ENCODE measurements around the gene MIPOL1. TPM values are rescaled to one million over a fixed set of nuclear protein-coding genes. Genes with fewer than 3 reads are reported as not detected.

The MIPOL1 gene
- total and polyA plus RNA-seq, 2 of the 13 experiments (the other 11 are each of a cell fraction or from before 2014, with no cell fraction given), result 8.6 to 34.2 TPM

DNA sequence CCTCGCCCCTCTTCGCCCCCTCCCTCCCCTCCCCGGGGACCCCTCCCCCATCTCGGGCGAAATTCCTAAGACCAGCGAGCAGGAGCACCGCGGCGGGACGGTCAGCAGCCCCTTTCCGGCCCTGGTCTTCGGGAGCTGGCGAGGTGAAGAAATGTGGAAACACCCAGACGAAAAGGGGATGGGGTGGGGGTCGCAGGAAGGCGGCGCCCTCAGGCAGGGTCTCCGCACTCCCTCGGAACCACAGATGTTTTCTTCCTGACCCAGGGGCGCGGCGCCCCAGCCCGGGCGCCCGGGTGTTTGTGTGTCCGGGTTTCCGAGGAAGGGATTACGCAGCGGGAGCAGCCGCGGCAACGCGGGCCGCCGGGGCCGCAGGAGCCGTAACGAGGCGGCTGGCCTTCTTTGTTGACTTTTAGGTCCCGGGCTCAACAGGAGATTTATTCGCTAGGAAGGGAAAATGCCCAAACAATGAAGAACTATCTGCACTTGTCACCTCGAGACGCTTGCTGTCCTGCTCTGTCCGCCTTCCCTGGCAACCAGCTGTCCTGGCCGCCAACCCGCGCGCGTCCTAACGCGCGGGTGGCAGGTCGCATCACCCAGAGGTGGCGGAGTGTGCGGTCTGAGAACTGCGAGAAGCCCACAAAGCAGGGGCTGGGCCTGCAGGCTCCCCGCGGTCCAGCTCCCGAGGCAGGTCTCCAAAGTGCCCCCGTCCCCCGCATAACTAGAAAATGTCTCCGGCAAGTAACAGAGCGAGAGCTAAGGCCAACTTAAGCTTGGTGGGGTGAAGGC is 390.3 kb downstream of the MIPOL1 start (continued):
- TF ChIP-seq, protein P1, sequence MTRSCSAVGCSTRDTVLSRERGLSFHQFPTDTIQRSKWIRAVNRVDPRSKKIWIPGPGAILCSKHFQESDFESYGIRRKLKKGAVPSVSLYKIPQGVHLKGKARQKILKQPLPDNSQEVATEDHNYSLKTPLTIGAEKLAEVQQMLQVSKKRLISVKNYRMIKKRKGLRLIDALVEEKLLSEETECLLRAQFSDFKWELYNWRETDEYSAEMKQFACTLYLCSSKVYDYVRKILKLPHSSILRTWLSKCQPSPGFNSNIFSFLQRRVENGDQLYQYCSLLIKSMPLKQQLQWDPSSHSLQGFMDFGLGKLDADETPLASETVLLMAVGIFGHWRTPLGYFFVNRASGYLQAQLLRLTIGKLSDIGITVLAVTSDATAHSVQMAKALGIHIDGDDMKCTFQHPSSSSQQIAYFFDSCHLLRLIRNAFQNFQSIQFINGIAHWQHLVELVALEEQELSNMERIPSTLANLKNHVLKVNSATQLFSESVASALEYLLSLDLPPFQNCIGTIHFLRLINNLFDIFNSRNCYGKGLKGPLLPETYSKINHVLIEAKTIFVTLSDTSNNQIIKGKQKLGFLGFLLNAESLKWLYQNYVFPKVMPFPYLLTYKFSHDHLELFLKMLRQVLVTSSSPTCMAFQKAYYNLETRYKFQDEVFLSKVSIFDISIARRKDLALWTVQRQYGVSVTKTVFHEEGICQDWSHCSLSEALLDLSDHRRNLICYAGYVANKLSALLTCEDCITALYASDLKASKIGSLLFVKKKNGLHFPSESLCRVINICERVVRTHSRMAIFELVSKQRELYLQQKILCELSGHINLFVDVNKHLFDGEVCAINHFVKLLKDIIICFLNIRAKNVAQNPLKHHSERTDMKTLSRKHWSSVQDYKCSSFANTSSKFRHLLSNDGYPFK (CRISPR knock-in tag; IDR thresholded peaks at IDR 0.05; ENCODE audit: borderline replicate concordance), result peak; percentile 84
- TF ChIP-seq PAWR (CRISPR knock-in tag; IDR thresholded peaks at IDR 0.05; ENCODE audit: borderline replicate concordance) (no peak), KLF9 (CRISPR knock-in tag; IDR thresholded peaks at IDR 0.05; ENCODE audit: low read depth) (peak; percentile 47; the same call in 1 of the 2 replicates), ZSCAN21 (CRISPR knock-in tag; IDR thresholded peaks at IDR 0.05; ENCODE audit: borderline replicate concordance) (peak; percentile 77; the same call in 1 of the 2 replicates), ZNF652 (CRISPR knock-in tag; IDR thresholded peaks at IDR 0.05; ENCODE audit: borderline replicate concordance, low read depth) (no peak; the same call in 1 of the 2 replicates), ZNF672 (CRISPR knock-in tag; IDR thresholded peaks at IDR 0.05) (no peak), HMG20B (CRISPR knock-in tag; conservative IDR thresholded peaks at IDR 0.05) (no peak), MAFK (conservative IDR thresholded peaks at IDR 0.05 in 1 of 2, IDR thresholded peaks at IDR 0.05 in 1 of 2; ENCODE audit: low read length in 2 of 2) (no peak), SMAD9 (CRISPR knock-in tag; IDR thresholded peaks at IDR 0.05) (0 out of 2 replicates have a peak, but pooled peaks have one; percentile 54), ZNF331 (CRISPR knock-in tag; IDR thresholded peaks at IDR 0.05) (no peak; the same call in 1 of the 2 replicates), RAD51 (IDR thresholded peaks at IDR 0.05; ENCODE audit: borderline replicate concordance) (no peak), ZNF138 (CRISPR knock-in tag; IDR thresholded peaks at IDR 0.05; ENCODE audit: low read depth) (peak; percentile 57; the same call in 1 of the 2 replicates)
- TF ChIP-seq, protein P2, sequence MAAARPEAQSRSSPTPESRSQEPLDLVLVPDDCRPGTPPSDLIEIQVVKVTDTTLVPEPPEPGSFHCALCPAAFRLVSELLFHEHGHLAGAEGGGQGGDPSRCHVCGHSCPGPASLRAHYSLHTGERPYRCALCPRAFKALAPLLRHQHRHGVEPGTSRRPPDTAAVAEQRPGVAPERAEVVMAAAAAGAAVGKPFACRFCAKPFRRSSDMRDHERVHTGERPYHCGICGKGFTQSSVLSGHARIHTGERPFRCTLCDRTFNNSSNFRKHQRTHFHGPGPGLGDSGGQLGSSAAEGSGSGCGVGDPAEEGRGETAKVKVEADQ (CRISPR knock-in tag; IDR thresholded peaks at IDR 0.05; ENCODE audit: borderline replicate concordance), result peak; percentile 89
- TF ChIP-seq, protein P3, sequence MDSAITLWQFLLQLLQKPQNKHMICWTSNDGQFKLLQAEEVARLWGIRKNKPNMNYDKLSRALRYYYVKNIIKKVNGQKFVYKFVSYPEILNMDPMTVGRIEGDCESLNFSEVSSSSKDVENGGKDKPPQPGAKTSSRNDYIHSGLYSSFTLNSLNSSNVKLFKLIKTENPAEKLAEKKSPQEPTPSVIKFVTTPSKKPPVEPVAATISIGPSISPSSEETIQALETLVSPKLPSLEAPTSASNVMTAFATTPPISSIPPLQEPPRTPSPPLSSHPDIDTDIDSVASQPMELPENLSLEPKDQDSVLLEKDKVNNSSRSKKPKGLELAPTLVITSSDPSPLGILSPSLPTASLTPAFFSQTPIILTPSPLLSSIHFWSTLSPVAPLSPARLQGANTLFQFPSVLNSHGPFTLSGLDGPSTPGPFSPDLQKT (CRISPR knock-in tag; IDR thresholded peaks at IDR 0.05; ENCODE audit: borderline replicate concordance), result no peak
- TF ChIP-seq, protein P4, sequence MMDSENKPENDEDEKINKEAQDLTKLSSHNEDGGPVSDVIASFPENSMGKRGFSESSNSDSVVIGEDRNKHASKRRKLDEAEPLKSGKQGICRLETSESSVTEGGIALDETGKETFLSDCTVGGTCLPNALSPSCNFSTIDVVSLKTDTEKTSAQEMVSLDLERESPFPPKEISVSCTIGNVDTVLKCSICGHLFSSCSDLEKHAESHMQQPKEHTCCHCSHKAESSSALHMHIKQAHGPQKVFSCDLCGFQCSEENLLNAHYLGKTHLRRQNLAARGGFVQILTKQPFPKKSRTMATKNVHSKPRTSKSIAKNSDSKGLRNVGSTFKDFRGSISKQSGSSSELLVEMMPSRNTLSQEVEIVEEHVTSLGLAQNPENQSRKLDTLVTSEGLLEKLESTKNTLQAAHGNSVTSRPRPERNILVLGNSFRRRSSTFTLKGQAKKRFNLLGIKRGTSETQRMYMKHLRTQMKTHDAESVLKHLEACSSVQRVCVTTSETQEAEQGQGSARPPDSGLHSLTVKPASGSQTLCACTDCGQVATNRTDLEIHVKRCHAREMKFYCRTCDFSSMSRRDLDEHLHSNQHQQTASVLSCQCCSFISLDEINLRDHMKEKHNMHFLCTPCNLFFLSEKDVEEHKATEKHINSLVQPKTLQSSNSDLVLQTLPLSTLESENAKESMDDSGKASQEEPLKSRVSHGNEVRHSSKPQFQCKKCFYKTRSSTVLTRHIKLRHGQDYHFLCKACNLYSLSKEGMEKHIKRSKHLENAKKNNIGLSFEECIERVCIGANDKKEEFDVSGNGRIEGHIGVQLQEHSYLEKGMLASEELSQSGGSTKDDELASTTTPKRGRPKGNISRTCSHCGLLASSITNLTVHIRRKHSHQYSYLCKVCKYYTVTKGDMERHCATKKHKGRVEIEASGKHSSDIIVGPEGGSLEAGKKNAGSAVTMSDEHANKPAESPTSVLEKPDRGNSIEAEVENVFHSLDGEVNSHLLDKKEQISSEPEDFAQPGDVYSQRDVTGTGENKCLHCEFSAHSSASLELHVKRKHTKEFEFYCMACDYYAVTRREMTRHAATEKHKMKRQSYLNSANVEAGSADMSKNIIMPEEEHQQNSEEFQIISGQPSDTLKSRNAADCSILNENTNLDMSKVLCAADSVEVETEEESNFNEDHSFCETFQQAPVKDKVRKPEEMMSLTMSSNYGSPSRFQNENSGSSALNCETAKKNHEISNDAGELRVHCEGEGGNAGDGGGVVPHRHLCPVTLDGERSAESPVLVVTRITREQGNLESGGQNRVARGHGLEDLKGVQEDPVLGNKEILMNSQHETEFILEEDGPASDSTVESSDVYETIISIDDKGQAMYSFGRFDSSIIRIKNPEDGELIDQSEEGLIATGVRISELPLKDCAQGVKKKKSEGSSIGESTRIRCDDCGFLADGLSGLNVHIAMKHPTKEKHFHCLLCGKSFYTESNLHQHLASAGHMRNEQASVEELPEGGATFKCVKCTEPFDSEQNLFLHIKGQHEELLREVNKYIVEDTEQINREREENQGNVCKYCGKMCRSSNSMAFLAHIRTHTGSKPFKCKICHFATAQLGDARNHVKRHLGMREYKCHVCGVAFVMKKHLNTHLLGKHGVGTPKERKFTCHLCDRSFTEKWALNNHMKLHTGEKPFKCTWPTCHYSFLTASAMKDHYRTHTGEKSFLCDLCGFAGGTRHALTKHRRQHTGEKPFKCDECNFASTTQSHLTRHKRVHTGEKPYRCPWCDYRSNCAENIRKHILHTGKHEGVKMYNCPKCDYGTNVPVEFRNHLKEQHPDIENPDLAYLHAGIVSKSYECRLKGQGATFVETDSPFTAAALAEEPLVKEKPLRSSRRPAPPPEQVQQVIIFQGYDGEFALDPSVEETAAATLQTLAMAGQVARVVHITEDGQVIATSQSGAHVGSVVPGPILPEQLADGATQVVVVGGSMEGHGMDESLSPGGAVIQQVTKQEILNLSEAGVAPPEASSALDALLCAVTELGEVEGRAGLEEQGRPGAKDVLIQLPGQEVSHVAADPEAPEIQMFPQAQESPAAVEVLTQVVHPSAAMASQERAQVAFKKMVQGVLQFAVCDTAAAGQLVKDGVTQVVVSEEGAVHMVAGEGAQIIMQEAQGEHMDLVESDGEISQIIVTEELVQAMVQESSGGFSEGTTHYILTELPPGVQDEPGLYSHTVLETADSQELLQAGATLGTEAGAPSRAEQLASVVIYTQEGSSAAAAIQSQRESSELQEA (CRISPR knock-in tag; IDR thresholded peaks at IDR 0.05; ENCODE audit: not compliant biosample characterization), result peak; percentile 86
